ENCODE data around the gene ATP2B3.

Gene ATP2B3

DNA sequence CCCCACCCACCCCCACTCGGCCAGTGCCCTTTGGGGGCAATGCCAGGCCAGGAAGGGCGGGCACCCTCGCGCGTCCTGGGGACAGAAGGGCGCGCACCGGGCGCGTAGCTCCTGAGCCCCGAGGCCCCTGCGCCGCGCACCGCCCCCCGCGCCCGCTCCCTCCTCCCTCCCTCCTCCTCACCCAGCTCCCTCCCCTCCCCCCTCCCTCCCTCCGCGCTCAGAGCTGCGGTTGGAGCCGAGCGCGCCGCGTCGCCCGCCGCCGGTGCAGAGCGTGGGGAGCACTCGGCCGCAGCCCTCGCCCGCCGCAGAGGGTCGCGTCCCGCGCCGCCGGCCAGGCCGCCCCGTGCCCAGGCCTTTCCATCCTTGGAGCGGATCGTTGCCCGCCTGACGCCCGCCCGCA lies at the start of gene ATP2B3:
ATP2B3 (plus strand) TSS at position 220 of the 400 bp plus-strand sequence. CDS start 18,606 bp downstream, outside the sequence.
- DNase-seq (ENCODE audit: low read depth in 2 of 3, low spot score in 2 of 3), result no peak

DNA sequence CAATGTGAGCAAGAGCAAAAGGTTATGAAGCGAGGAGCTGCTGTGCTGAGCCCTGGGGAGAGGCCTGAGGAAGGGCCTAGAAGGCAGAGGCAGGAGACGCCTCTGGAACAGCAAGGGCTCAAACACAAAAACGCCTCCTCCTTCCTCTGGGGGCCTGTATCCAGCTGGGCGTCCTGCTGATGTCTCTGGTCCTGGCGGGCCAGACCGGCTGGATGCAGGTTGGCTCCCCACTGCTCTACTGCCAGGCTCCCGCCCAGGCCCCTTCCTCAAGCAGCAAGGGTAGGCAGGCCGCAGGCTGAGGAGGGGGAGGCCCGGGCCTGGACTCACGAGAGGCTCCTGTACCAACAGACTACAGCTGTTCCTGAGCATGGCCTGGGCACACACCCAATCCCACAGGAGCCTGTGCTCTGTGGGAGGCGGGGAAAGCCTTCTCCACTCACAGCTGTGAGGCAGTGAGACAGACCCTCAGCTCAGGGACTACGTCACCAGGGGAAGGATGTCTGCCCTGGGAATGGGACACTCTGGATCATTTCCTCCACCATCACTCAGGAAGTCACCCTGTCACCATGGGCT lies 49.3 kb upstream of the ATP2B3 start:
- DNase-seq (ENCODE audit: low read depth in 2 of 3, low spot score in 2 of 3), result no peak

DNA sequence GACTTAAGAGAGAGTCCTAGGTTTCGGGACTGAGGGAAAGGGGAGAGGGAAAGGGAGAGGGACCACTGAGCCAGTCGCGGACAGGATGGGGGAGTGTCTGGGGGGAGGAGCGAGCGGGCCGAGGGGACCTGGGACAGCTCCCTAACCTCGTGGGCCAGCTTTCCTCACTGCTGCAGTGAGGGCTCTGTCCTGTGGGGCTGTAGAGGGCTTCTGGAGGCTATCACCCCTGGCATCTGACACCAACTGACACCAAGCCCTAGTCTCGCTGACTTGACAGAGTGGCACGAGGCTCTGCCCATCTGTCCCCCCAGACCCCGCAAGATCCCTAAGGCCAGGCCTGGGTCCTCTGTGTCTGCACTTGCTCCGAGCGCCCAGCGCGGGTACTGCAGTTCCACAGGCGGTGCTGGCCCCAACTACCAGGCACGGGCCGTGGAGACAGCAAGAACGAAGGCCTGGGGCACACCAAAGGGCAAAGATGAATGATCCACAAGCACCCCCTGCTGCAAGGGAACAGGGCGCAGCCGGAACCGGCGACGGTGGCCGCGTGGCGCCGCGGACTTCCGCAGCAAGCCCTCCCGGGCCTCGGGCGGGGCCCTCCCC lies 47.5 kb upstream of the ATP2B3 start:
- peak in 1 of 3 experiments; percentile 25 for DNase-seq (ENCODE audit: low read depth in 2 of 3, low spot score in 2 of 3)

DNA sequence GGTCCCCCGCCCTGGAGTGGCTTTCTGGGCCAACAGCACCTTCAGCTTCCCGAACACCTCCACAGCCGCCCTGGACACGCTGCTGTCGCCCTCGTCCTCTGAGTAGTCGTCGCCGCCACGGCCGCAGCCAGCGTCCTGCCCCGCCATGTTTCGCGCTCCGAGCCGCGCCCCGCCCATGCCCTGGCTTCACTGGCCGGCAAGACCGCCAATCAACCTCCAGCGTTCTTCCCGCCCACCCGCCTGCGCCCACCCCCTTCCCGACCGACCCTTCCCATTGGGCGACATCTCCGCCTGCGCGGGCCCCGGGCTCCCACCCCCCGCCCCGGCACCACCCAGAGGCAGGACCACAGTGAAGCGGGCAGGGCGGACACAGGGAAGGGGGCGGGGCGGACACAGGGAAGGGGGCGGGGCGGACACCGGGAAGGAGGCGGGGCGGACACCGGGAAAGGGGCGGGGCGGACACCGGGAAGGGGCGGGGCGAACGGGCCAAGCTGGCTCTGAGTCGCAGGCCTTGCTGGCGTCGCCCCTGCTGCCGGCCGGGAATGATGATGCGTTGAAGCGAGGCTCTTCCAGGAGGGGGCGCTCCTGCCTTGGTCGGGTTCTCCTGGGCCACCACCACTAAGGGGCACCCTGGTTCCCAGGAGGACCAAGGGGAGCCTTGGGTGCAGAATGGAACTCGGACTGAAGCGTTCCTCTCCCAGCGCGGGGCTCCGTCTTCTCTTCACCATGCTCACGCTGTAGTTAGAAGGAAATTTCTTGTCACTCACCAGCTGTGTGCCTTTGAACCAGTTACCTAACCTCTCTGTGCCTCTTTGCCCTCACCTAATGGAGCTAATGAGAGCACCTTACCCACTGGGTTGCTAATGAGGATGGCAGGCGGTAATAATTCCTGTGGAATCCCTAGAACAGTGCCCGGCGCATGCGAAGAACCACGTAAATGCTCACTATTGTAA lies 46.8 kb upstream of the ATP2B3 start, which contains the start of gene HAUS7:
HAUS7 (minus strand) TSS at position 166 of the 953 bp plus-strand sequence; CDS start at position 147, 19 bp downstream.
- peak; percentile 56 to 83 (median 68) for DNase-seq (ENCODE audit: low read depth in 2 of 3, low spot score in 2 of 3)

DNA sequence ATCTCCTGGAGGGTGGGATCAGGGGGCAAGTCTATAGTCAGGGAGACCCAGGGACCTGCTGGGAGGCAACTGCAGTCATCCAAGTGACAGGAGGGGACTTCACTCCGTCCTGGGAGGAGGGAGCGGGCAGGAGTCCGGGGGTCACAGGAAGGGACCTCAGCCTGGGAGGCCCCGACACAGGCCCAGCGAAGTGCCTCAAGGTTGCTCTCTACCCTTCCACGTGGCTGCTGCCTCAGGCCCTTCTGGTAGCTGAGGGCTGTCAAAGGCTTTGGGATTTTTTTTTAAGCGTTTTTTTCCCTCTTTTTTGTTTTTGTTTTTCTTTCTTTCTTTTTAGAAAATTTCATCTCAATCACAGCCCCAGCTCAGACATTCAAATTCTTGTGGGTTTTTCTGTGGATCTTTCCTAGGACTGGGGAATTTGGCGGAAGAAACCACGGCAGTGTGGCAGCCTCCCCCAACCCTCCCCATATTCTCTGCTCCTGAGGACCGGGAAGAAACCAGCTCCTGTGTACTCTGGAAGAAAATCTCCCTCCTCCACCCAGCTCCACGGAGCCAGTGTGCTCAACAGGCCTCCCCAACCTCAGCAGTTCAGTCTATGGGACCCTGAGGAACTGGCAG lies 45.7 kb upstream of the ATP2B3 start:
- DNase-seq (ENCODE audit: low read depth in 2 of 3, low spot score in 2 of 3), result no peak

DNA sequence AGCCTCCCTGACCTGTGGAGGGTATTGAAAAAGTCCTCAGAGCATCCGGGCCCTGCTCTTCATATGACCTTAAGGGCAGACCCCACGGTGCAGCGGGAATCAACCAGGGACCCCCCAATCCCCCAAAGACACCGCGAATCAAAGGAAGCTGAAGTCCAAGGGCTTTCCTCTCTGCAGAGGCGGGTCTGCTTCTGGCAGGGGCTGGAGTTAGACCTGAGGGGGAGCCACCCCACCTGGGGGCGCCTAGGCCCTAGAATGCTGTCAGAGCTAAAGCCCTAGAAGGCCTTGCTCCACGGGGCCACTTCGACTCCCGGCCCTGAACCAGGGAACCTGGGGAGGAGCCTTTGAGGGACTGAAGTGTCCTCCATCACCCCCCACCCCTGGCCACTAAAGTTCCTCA lies 44.3 kb upstream of the ATP2B3 start:
- DNase-seq (ENCODE audit: low read depth in 2 of 3, low spot score in 2 of 3), result no peak

DNA sequence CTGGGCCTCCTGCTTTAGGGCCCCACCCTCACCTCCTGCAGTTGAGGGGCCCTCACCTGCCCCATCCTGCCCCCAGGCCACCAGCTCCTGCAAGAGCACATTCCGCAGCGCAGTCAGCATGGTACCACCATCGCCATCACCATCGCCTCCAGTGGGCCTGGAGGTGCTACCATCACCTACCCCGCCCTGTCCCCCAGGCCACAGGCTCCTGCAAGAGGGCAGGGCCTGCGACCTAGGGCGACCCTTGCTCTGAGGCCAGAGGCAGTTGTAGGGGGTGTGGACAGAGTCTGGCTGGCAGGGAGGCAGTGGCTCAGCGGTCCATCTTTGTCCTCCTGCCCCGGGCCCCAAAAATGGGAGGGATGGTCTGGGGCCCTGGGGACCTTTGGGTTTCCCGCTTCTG lies 43.2 kb upstream of the ATP2B3 start:
- no peak for DNase-seq (ENCODE audit: low read depth in 2 of 3, low spot score in 2 of 3)

DNA sequence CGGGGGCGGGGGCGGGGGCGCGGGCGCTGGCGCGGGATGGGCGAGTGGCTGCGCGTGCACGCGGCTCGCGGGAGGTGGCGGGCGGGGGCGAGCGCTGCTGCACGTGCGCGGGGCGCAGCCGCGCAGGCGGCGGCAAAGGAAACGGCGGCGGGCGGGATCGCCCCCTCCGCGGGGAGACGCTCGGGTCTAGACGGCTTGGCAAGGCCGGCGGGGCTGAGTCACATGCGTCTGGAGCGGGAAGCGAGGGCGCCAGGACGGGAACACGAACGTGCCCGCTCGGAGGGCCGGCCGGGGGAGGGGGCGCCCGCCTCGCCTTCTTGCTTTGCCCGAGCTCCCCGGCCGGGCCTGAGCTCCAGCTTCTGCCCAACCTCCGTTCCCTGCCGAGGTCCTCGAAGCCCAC lies 42.7 kb upstream of the ATP2B3 start:
- no peak for DNase-seq (ENCODE audit: low read depth in 2 of 3, low spot score in 2 of 3)

DNA sequence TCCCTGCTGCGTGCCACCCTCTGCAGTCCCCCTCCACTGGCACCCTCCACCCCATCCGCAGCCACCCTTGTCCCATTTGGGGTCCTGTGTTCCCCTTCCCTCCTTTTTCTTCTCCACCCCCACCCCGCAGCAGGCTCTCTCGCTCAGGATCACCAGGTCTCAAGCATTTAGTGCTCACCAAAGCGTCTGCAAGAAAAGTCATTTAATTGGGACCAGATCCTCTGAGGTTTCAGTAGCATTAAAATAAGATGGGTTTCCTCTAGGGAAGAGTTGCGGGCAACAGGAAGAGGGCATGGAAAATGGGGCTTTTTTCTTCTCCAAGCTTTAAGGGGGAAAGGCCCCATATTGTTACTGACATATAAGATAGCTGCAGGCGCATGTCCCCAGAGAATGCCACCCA lies 42.2 kb upstream of the ATP2B3 start:
- DNase-seq (ENCODE audit: low read depth in 2 of 3, low spot score in 2 of 3), result no peak

DNA sequence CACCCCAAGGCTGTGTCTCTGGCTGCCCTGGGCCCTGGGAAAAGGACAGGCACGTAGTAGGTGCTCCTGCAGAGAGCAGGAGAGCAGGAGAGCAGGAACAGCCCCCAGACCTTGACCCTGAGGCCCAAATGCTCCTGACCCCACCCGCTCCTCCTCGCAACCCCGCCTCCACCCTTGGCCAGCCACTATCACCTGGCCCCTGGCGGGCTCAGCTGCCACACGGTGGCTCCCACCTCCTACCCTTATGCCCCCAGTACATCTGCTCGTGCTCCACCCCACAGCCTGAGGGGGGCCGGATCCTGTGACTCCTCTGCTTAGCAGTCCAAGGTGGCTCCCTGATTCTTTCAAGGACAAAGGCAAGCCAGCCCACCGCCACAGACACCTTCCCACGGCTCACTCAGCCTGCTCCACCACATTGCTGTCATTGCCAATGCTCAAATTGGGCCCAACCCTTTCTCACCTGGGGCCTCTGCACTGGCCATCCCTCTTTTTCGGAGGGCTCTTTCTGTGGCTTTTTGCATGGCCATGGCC lies 41.6 kb upstream of the ATP2B3 start:
- no peak for DNase-seq (ENCODE audit: low read depth in 2 of 3, low spot score in 2 of 3)

DNA sequence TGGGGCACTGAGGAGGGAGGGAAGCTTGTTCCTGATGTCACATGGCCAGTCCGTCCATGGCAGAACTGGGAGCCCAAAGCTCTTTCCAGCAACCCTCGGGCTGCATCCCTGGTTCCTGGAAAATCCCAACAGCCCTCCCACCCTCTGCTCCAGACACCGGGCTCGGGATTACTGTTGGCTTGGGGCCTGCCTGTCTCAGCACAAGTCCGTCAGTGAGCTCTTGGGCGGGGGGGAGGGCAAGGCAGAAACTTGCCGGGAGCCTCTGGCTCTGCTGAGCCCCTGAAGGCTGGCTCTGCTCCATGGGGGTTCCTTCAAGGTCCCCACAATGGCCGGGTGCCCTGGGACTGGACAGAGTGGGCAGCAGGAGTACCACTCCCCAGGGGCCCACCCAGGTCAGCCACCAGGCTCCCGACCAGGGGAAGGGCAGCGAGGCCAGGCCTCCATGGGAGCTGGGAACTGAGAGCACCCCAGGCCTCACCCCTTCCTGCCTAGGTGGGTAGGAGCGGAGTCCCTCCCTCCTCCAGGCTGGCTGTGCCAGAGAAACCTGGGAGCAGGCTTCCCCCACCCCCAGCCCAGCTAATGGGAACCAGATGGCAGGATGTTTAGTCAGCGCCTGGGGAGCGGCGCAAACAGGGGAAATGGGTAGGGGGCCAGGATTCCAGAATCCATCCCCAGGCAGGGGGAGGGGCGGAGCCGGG lies 40.6 kb upstream of the ATP2B3 start:
- no peak for DNase-seq (ENCODE audit: low read depth in 2 of 3, low spot score in 2 of 3)

DNA sequence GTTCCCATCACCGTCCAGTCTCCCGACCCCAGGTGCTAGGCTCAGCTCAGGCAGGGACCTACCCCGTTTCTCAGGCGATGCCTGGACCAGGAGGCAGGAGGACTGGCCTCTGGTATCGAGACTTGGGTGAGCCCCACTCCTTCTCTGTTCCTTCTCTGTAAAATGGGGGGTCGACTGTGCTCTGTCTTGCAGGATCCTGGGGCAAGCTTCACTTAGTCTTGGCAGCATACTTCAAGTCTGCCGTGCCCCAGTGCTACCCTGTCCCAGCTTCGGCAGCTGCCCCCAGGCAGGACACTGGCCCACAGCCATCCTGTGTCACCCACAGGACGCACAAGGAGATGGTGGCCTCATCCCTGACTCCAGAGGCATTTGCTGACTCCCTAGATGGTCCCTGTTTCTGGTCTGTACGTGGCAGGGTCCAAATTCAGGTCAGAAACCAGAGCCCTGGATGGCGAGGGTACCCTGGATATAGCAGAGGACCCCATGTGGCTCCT lies 40.0 kb upstream of the ATP2B3 start:
- no peak for DNase-seq (ENCODE audit: low read depth in 2 of 3, low spot score in 2 of 3)

DNA sequence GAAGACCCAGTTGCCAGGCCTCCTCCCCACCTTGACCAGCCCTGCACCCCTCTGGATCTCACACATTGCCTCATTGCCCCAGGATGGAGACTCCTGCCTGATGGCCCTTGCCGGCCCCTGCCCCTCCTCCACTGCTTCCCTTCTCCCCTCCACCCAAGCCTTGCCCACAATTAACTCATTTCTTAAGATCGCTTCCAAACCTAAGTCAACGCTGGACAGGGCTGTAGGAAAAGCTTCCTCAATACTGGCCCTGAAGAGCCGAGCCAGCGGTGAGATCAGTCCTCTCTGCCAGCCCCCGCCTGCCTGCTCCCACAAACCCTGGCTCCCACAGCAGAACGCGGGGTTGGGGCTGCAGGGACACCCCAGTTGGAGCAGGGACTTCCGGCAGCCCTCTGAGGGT lies 39.5 kb upstream of the ATP2B3 start:
- DNase-seq (ENCODE audit: low read depth in 2 of 3, low spot score in 2 of 3), result no peak

DNA sequence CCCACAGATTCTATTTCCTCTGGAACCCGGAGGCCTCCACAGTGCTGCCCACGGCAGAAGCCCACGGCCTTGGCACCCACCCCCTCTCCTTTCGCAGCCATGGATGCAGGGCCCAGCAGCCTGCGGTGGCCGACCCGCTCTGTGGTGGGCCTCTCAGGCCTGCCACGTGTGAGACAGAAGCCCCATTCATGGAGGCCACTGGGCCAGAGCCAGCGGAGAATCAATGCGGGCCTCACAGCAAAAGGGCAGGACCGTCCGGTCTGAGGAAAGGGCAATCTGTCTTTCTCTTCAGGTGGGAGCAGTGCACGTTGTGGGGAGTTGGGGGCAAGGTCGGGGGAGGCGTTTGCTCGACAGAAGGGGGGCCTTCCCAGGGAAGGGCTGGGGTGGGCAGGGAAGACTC lies 38.7 kb upstream of the ATP2B3 start:
- no peak for DNase-seq (ENCODE audit: low read depth in 2 of 3, low spot score in 2 of 3)

DNA sequence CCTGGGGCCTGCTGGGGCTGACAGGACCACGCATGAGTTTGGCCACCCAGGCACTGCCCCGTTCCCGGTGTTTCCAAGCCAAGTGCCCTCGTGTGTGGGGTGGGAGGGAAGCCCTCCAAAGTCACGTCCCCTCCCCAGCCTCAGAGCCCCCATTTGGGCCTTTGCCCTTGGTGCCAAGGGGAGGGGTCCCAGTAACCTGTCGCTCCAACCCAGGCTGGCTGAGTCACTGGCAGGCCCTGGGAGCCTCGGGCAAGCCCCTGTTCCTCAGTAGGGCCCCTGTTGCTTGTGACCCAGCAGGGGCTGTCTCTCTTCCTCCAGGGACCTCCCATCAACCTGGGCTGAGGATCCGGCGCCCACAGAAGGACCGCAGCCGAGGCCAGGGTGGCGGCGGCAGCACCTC lies 36.4 kb upstream of the ATP2B3 start:
- no peak for DNase-seq (ENCODE audit: low read depth in 2 of 3, low spot score in 2 of 3)

DNA sequence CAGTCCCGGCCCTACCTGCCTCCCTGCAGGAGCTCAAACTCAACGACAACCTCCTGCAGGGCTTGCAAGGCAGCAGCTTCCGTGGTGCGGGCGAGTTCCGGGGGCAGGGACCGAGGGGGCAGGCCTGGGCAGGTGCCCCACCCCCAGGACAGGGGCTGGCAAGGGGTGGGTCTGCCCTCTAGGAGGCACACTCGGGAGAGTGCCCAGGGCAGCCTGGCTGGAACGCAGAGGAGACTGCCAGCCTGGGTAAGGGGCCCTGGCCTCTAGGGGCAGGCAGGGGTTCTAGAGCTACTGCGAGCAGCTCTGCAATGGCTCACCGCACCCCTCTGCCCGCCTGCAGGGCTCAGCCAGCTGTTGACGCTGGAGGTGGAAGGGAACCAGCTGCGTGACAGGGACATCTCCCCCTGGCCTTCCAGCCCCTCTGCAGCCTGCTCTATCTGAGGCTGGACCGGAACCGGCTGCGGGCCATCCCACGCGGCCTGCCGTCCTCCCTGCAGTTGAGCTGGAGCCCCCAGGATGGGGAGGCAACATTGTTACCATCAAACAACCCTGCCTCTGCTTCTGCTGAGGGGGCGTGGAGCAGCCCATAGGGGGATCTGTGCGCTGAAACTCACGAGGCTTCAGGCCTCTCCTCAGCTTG lies 34.9 kb upstream of the ATP2B3 start:
- no peak for DNase-seq (ENCODE audit: low read depth in 2 of 3, low spot score in 2 of 3)

DNA sequence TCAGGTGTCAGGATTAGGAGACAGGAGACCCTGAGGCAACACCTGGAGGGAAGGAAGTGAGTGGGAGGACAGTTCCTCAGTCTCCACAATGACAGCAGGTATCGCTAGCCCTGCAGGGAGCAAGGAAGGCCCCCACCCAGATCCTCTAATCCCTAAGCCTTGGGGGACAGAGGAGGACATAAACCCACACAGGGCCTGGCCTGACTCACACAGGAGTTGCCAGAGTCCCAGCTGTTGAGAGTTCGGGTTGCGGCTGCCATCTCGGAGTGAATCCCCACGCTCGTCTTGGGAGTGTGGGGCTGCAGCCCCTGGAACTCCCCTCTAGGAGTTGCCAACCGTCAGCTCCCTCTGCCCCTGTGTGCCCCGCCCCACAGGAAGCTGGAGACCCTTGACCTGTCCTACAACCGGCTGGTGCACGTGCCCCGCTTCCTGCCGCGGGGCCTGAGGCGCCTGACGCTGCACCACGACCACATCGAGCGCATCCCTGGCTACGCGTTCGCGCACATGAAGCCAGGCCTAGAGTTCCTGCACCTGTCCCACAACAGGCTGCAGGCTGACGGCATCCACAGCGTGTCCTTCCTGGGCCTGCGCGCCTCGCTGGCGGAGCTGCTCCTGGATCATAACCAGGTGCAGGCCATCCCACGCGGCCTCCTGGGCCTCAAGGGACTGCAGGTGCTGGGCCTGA lies 31.9 kb upstream of the ATP2B3 start:
- DNase-seq (ENCODE audit: low read depth in 2 of 3, low spot score in 2 of 3), result no peak

DNA sequence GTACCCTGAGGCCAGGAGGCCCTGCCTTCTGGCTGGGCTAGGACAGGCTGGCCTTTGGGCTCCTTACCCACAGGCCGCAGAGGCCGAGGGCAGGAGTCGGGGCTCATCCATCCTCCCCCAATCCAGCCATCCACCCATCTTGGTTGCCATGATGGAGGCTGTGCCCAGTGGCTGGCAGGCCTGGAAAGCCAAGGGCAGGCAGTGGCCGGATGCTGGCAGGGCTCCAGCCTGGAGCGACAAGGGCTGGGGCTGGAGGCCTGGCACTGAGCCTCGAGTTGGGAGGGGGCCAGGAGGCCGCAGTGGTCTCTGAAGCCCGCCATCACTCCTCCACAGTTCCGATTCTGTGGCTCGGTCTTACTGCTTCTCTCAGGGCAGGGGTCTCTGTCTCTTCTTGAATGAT lies 31.3 kb upstream of the ATP2B3 start:
- no peak for DNase-seq (ENCODE audit: low read depth in 2 of 3, low spot score in 2 of 3)

DNA sequence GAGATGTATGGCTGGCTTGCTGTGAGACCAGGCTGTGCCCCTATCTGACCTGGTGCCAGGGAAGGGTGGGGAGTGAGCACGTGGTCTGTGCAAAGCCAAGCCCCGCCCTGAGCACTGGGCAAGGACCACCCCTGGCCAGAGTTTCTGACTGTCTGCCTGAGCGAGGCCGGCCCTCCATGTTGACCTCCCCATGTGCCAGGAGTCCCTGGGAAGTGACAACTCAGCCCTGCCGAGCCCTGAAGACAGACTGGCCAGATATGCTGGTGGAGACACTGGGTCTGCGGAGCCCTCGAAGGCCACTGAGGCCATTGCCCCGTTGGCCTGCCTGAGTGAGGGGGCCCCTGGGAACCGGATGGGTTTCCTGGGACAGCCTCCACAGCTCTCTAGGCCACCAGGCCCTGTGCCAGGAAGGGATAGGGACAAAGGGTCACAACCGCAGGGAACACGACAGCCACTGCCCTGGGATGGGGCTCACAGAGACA lies 29.8 kb upstream of the ATP2B3 start:
- DNase-seq (ENCODE audit: low read depth in 2 of 3, low spot score in 2 of 3), result no peak

Data from activated CD8-positive, alpha-beta memory T cell treated with anti-CD3 and anti-CD28 coated beads for 48 hours (primary cell).